Measurements from ENCODE around the gene CFAP299.

Gene CFAP299

DNA sequence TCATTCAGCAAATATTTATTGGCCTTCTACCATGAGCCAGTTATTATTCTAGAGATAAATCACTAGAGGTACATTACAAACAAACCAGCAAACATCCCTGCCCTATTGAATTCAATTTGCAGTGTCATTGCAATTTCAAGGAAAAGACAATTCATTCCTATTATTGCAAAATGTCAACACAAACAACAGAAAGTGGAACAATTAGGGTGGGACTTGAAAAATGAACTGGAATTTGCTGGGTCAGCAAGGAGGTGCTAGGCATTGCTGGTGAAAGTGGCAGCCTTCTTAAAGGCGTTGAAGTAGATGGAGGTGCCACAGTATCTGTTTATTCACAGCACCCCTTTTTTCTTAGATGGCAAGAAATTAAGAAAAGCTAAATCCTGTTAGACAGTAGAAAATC lies 470.9 kb downstream of the CFAP299 start:
- TF ChIP-seq, protein P1, sequence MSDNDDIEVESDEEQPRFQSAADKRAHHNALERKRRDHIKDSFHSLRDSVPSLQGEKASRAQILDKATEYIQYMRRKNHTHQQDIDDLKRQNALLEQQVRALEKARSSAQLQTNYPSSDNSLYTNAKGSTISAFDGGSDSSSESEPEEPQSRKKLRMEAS (IDR thresholded peaks at IDR 0.05): no peak
- no peak for TF ChIP-seq FOXM1 (IDR thresholded peaks at IDR 0.05; ENCODE audit: borderline replicate concordance, low read depth)

DNA sequence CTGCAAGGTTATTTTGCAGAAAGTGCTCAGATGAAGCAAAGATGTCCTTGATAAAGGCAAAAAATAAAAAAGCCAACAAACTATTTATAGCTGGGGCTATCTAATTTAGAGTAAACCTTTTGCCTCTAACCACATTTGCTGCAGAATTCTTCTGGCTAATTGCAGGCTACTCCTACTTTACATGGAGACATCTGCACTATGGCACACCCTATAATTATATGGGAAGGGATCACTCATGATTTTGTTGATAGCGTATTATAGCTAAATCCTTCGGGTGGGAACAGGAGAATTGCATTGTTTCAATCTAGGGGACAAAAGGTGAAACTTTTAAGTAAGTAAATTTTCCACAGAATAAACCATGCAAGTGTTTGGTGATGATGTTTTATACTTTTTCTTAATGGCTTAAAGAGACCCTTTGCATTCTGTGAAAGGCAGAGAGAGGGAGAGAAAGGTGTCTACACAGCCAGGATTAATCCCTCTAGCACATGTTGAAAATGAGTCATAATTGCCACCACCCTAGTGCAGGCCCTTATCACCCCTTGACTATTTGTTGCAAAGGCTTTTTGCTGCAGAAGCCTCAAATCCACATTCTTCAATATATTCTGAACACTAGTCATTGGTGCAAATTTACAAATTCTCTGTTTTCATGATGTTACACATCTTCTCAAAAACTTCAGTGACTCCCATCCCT lies 473.7 kb downstream of the CFAP299 start:
- TF ChIP-seq CEBPB (IDR thresholded peaks at IDR 0.05) (no peak), ZBTB7A (IDR thresholded peaks at IDR 0.05; ENCODE audit: low read depth) (no peak), NFIC (IDR thresholded peaks at IDR 0.05) (no peak), RAD21 (IDR thresholded peaks at IDR 0.05; ENCODE audit: low read depth) (no peak), EP300 (IDR thresholded peaks at IDR 0.05; ENCODE audit: borderline replicate concordance) (no peak), YY1 (IDR thresholded peaks at IDR 0.05; ENCODE audit: low read depth) (no peak), FOXM1 (IDR thresholded peaks at IDR 0.05; ENCODE audit: borderline replicate concordance, low read depth) (no peak)

DNA sequence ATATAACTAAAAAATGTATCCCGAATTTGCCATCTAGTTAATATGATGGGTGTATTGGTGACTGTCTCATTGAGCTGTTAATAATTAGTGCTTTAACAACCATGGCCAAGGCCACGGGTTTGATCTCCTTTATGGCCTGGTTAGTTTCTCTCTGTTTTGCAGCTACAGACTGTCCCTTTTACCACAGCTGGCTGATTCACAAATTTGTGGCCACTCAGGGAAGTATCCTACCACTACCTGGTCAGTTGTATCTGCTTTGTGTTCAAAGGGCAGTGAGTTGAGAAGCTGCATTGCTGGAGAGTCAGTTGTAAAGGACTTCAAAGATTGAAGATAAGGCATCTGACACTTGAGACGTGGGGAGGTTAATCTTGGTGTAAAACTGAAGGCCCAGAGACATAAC lies 475.9 kb downstream of the CFAP299 start:
- no peak for TF ChIP-seq NFIC (IDR thresholded peaks at IDR 0.05)
- no peak for TF ChIP-seq TEAD4 (IDR thresholded peaks at IDR 0.05)
- no peak for TF ChIP-seq TCF12 (IDR thresholded peaks at IDR 0.05; ENCODE audit: low read depth)
- no peak for TF ChIP-seq CREB1 (IDR thresholded peaks at IDR 0.05; ENCODE audit: low read depth)
- TF ChIP-seq, protein P2, sequence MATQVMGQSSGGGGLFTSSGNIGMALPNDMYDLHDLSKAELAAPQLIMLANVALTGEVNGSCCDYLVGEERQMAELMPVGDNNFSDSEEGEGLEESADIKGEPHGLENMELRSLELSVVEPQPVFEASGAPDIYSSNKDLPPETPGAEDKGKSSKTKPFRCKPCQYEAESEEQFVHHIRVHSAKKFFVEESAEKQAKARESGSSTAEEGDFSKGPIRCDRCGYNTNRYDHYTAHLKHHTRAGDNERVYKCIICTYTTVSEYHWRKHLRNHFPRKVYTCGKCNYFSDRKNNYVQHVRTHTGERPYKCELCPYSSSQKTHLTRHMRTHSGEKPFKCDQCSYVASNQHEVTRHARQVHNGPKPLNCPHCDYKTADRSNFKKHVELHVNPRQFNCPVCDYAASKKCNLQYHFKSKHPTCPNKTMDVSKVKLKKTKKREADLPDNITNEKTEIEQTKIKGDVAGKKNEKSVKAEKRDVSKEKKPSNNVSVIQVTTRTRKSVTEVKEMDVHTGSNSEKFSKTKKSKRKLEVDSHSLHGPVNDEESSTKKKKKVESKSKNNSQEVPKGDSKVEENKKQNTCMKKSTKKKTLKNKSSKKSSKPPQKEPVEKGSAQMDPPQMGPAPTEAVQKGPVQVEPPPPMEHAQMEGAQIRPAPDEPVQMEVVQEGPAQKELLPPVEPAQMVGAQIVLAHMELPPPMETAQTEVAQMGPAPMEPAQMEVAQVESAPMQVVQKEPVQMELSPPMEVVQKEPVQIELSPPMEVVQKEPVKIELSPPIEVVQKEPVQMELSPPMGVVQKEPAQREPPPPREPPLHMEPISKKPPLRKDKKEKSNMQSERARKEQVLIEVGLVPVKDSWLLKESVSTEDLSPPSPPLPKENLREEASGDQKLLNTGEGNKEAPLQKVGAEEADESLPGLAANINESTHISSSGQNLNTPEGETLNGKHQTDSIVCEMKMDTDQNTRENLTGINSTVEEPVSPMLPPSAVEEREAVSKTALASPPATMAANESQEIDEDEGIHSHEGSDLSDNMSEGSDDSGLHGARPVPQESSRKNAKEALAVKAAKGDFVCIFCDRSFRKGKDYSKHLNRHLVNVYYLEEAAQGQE (IDR thresholded peaks at IDR 0.05; ENCODE audit: low read depth): no peak
- TF ChIP-seq RAD21 (IDR thresholded peaks at IDR 0.05; ENCODE audit: low read depth): no peak
- TF ChIP-seq CEBPB (IDR thresholded peaks at IDR 0.05): no peak

DNA sequence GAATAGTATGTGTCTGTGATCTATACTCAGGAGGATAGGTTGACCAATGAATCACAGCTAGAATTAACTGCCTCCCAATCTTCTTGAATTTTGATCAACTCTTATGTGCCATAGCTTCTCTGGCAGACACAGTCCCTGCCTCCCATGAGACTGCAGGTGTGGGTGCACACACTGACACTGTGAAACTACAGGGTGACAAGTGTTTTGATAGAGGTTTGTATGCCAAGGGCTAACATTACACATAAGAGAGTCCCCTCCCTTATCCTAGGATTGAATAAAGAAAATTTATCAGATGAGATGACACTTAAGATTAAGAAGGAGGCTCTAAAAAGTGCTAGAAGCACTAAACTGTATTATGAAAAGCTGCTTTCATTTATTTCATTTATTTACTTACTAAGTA lies 476.6 kb downstream of the CFAP299 start:
- TF ChIP-seq CREB1 (IDR thresholded peaks at IDR 0.05; ENCODE audit: low read depth): no peak
- no peak for TF ChIP-seq YY1 (IDR thresholded peaks at IDR 0.05; ENCODE audit: low read depth)
- TF ChIP-seq RAD21 (IDR thresholded peaks at IDR 0.05; ENCODE audit: low read depth): no peak
- TF ChIP-seq, protein P2 (IDR thresholded peaks at IDR 0.05; ENCODE audit: low read depth): no peak
- no peak for TF ChIP-seq TAF1 (IDR thresholded peaks at IDR 0.05; ENCODE audit: low read depth)
- TF ChIP-seq, protein P1 (IDR thresholded peaks at IDR 0.05): no peak
- no peak for TF ChIP-seq TEAD4 (IDR thresholded peaks at IDR 0.05)
- no peak for TF ChIP-seq EGR1 (IDR thresholded peaks at IDR 0.05)
- TF ChIP-seq ZBTB7A (IDR thresholded peaks at IDR 0.05; ENCODE audit: low read depth): no peak
- TF ChIP-seq CEBPB (IDR thresholded peaks at IDR 0.05): no peak
- no peak for TF ChIP-seq EP300 (IDR thresholded peaks at IDR 0.05; ENCODE audit: borderline replicate concordance)
- no peak for TF ChIP-seq FOXM1 (IDR thresholded peaks at IDR 0.05; ENCODE audit: borderline replicate concordance, low read depth)

DNA sequence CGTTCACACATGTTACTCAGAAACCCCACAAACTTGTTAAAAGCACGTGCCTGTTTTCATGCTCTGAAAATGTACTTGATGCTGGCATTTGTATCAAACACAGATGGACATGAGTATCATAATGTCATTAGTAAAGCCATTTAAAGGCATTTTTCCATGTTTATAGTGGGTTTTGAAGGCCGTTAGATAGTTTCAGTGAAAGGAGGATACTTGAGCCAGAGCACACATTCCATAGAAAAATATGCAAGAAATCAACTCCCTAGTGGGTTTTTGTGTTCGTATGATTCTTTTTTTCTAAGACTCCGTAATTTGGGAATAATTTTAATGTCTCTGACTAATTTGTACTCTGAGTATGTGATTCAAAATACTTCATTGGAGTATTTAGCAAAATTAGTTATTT lies 478.7 kb downstream of the CFAP299 start:
- no peak for TF ChIP-seq CREB1 (IDR thresholded peaks at IDR 0.05; ENCODE audit: low read depth)
- TF ChIP-seq, protein P1 (IDR thresholded peaks at IDR 0.05): no peak
- TF ChIP-seq, protein P3, sequence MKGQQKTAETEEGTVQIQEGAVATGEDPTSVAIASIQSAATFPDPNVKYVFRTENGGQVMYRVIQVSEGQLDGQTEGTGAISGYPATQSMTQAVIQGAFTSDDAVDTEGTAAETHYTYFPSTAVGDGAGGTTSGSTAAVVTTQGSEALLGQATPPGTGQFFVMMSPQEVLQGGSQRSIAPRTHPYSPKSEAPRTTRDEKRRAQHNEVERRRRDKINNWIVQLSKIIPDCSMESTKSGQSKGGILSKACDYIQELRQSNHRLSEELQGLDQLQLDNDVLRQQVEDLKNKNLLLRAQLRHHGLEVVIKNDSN (IDR thresholded peaks at IDR 0.05): no peak
- no peak for TF ChIP-seq TAF1 (IDR thresholded peaks at IDR 0.05; ENCODE audit: low read depth)
- no peak for TF ChIP-seq ZBTB7A (IDR thresholded peaks at IDR 0.05; ENCODE audit: low read depth)
- TF ChIP-seq YY1 (IDR thresholded peaks at IDR 0.05; ENCODE audit: low read depth): no peak
- no peak for TF ChIP-seq FOXM1 (IDR thresholded peaks at IDR 0.05; ENCODE audit: borderline replicate concordance, low read depth)
- TF ChIP-seq EP300 (IDR thresholded peaks at IDR 0.05; ENCODE audit: borderline replicate concordance): no peak
- TF ChIP-seq RAD21 (IDR thresholded peaks at IDR 0.05; ENCODE audit: low read depth): no peak
- no peak for TF ChIP-seq CEBPB (IDR thresholded peaks at IDR 0.05)
- TF ChIP-seq, protein P2 (IDR thresholded peaks at IDR 0.05; ENCODE audit: low read depth): no peak

Data from Ishikawa (cell line).